Uterus (tissue), 2 donors: ENCODE results near the gene SERPINE1.

Experiments used
- CTCF ChIP-seq, 4 experiments: fragments of 200-600 bp in 2 of 4; fragments of 450-650 bp in 2 of 4; sonication (generic) in 2 of 4; IDR thresholded peaks; one replicate each; pipeline ENCODE4 v1.5.1; 2016 to 2019; ENCODE audit warnings: antibody characterized with exemption in 4 of 4, mild to moderate bottlenecking in 2 of 4, moderate library complexity in 1 of 4
- POLR2A ChIP-seq, 2 donors: fragments of 450-650 bp; IDR thresholded peaks; one replicate each; pipeline ENCODE4 v1.6.1; 2016; ENCODE audit warnings: antibody characterized with exemption in 2 of 2, mild to moderate bottlenecking in 1 of 2, moderate library complexity in 1 of 2

GRCh38 chr7:101122933-101123702 lies 3.8 kb upstream of the SERPINE1 start:
- no peak for TF ChIP-seq CTCF (IDR thresholded peaks at IDR 0.05)
- TF ChIP-seq POLR2A (IDR thresholded peaks at IDR 0.05), result no peak
